Left cardiac atrium (tissue), 4 donors: ENCODE data around the gene HMHB1. TPM values are rescaled to one million over a fixed set of nuclear protein-coding genes. Genes with fewer than 3 reads are reported as not detected.

Experiments
- ATAC-seq, 2 donors: fragments of 200-7000 bp; cut with Tn5 transposase; one replicate each; pipeline ENCODE4 v1.9.1; 2020; ENCODE audit warnings: mild to moderate bottlenecking in 2 of 2, moderate library complexity in 2 of 2
- DNase-seq: peaks from one replicate; pipeline ENCODE4 v3.0.0-alpha.2; 2020
- intact Hi-C, 2 donors: fragments of 100-400 bp; cut with DNase I; formaldehyde crosslinking; loops; one replicate each; pipeline versions ENCODE4 v1.14.1 to v1.15.1; 2022 to 2023
- long read RNA-seq: library from polyadenylated mRNA; unstranded; transcript quantifications from one replicate; pipeline ENCODE4 v2.0.0, GENCODE V29; 2021
- total RNA-seq, 2 donors: library from RNA; stranded (reverse); fragmentation: NEBNext Ultra II Directional; extraction: Animal tissue kit (Norgen Biotek cat#: 25700); gene quantifications; one replicate each; pipeline ENCODE4 v1.2.1, GENCODE V29; 2021
- donor health status: DM: no; HTN: yes; CAD: no.
- donor health status: DM: no; HTN: yes; CAD: no; lungs with severe emphysema.
- donor health status: DM: yes; HTN: yes; CAD: no.
- donor health status: Dilated cardiomyopathy.

Gene HMHB1
- total RNA-seq = not detected
- long read RNA-seq = 0 reads

DNA sequence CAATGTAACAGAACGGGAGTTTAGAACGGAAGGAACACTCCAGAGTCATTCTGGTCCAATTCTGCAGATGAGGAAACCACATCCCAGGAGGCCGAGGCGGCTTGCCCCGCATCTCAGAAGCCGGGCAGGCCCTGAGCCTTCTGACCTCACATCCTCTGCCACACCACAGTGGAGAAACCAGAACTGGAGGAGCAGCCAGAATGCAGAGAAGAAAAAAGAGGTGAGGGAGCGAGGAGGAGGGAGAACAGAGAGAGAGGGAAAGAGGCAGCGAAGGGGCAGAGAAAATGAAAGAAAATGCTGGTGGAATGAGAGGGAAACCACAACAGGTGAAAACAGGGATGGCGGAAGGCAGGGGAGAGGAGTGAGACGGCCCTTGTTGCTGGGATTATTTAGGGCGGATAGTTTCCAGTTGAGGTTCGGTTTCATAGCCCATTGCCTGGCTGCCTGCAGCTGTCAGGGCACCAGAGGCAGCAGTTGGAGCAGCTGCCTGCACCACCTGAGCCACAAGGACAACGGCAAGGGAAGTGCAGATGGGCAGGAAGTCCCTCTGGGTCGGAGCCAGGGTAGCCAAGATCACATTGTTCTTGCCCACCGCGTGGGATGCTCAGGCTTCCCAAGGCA, at the start of gene HMHB1:
TSS of gene HMHB1 (plus strand) at position 77 of the 621 bp plus-strand sequence.
- DNase-seq (no peak), ATAC-seq (no peak)
- intact Hi-C loops = no loop called here

DNA sequence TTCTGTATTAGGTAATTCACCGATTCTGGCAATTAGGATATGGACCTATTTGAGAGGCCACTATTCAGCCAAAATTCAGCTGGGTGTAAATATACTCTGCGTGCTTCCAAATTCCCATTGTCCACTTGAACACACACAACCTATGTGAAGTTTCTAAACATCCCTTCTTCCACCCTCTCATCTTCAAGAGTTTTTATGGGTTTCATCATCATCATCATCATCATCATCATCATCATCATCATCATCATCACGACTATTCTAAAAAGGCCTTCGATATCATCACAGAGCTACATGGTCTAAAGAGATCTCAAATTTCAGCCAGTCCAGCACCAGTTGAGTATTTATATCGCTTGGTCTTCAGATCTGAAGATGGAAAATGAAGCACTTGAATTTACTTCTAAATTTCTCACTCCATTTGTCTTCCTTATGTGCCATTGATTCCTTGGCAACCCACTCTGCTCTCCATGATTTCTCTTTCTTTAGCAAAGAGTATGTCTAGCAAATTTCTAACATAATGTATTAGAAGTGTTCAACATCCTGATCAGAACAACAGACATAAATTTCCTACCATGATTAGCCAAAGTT, 49.2 kb upstream of the HMHB1 start:
- DNase-seq (no peak), ATAC-seq (no peak)
- intact Hi-C loops = no loop called here

DNA sequence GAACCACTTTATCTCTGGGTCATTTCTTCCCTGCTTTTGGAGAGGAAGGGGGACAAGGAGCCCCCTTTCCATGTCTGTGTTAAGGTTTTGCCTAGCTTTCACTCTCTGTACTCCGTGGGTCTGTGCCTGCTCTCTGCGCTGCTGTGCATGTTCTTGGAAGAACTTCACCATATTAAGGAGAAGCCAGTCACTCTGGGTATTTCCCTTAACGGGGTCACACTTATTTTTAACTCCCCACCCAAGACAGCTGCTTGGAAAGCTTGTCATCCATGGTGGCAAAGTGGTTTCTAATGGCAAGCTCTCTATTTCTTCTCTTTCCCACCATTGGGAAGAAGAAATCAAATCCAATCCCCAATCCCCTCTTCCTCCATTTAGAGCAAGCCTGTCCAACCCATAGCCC, 44.8 kb upstream of the HMHB1 start:
- intact Hi-C loops = no loop called here
- no peak for ATAC-seq

DNA sequence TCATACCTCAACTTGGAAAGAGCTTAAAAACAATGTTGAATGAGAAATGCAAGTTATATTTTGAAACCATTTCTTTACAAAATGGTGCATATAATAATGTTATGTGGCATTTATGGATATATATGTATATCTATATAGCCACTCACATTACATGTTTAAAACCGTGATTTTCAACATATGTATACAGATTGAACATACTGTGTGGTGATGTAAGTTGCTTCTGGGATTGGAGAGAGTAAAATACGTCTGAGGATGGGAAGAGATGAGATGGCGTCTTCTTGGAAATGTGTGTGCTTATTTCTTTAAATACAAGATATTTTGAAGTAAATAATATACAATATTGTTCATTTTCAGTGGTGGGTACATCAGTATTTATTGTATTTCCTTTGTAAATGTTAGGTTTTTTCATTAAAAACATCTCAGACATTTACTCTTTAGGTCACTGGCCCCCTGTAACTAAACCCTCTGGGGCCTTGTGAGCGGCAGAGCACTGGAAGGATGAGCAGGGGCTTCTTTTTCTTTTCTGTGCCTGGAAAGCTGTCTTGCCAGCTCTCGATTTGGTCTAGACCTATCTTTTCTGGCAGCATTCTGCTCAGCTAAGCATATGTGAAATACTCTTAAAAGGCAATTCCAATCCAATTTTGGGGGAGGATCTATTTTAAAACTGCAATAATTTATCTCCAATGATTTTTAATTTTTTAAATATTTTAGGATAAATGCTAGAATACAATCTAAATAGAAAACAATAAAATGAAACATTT, 42.8 kb upstream of the HMHB1 start:
- DNase-seq = no peak
- ATAC-seq = no peak
- intact Hi-C loops = no loop called here

More for the DNA sequence above, 44.8 kb upstream of the HMHB1 start:
- DNase-seq = no peak

DNA sequence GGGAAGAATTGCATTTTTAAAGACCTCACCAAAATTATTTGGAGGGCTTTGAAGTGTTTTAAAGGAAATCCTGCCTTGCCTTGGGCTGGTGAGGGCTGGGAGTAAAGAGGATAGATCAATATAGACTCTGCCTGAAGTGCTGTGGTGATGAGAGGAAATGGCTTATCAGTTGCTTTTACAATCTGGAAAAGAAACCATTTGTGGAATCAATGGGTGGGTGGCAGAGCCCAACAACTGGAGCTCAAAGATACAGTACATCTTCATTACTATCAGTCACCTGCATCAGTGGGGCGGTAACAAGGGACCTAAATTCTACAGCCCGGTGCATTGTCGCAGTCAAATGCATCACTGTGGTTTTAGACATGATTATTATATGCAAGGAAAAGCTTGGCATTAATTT, 41.5 kb upstream of the HMHB1 start:
- DNase-seq (no peak), ATAC-seq (no peak)
- intact Hi-C loops = no loop called here

DNA sequence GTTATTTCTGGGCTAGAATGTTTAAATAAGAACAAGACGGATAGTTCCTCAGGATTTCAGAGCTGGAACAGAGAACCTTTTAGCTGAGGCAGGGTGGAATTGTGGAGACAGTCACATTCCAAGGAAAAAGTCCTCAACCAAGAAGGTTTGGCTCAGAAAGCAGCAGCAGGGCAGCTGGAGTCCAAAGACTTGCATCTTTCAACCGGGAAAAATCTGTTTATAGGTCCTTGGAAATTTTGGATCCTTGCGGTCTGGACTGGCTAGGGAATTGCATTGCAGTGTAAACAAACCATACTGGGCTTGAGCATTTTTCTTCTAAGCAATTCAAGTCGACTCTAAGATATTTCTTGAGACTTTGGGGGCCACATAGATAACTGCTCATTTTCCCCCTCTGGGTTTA, 40.8 kb upstream of the HMHB1 start:
- no peak for ATAC-seq
- intact Hi-C loops = no loop called here
- DNase-seq = no peak

DNA sequence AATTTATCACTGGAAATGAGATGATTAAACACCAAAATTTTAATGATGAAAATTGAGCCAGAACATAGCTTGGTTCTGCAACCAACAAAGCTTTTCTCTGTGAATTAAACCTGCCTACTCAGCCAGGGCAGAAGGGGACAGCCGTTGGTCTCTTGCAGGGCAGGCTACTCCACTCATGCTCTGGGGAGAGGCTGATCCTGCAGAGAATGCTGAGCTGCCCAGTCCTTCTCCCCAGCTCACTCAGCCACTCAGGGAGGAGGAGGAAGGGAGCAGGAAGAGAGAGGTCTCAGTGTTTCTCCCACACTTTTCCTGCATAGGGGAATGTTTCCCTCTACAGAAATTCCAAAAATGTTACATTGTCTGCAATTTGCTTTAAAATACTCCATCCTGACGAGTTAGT, 40.4 kb upstream of the HMHB1 start:
- DNase-seq (no peak), ATAC-seq (no peak)
- intact Hi-C loops = no loop called here

DNA sequence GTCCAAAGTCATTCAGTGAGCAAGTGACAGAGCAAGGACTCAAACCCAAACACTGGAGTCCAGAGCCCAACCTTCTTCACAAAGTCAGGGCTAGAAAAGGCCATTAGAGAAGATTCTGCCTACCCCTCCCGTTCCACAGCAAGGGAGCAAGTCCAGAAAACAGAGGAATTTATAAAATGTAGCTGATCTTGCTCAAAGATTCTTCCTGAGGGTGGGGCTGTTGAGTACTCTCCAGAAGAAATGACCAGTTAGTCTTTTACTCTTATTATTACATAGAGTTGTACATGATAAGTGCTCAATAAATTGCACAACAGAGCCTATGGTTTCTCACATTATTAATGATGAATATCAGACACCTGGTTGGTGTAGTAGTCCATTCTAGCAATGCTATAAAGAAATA, 39.3 kb upstream of the HMHB1 start:
- no peak for DNase-seq
- ATAC-seq = no peak
- intact Hi-C loops = no loop called here

DNA sequence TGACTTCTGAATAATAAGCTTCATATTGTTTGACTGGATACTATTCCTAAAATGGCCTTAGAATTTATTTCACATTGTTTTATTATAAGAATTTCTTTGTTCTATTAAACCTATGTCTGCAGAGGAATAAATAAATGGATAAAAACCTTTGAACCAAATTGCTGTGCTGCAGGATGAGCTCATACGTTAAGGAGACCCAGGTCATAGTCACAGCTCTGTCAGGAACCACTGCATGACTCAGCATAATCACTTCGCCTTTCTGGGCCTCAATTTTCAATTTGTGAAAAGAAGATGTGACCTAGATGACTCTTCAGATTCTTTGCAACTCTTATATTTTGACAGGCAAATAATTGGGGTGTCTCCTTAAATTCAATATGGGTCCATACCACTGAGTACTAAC, 36.7 kb upstream of the HMHB1 start:
- DNase-seq = no peak
- intact Hi-C loops = no loop called here
- no peak for ATAC-seq

DNA sequence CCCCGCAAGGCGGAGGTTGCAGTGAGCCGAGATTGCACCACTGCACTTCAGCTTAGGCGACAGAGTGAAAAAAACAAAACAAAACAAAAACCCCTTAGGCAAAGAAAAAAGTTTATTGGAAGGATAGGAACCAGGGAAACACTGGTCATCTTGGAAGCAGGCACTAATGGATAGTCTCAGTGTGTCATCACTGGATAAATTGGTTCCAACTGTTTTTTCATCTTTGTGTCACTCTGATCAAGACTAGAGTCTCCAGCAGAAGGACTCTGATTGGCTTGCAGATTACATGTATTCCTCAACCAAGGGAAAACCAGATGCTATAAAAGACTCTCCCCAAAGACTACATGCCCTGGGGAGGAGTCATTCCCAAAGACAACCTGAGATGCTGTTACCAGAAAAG, 35.0 kb upstream of the HMHB1 start:
- intact Hi-C loops = no loop called here
- DNase-seq (no peak), ATAC-seq (no peak)

DNA sequence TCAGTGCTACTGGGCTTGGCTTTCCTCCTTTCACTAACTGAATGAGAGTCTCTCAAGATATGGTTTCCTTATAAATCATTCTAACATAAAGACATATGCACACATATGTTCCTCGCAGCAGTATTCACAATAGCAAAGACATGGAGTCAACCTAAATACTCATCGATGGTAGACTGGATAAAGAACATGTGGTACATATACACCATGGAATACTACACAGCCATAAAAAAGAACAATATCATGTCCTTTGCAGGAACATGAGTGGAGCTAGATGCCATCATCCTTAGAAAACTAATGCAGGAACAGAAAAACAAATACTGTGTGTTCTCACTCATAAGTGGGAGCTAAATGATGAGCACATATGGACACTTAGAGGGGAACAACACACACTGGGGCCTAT, 32.5 kb upstream of the HMHB1 start:
- no peak for DNase-seq
- ATAC-seq = no peak
- intact Hi-C loops = no loop called here

DNA sequence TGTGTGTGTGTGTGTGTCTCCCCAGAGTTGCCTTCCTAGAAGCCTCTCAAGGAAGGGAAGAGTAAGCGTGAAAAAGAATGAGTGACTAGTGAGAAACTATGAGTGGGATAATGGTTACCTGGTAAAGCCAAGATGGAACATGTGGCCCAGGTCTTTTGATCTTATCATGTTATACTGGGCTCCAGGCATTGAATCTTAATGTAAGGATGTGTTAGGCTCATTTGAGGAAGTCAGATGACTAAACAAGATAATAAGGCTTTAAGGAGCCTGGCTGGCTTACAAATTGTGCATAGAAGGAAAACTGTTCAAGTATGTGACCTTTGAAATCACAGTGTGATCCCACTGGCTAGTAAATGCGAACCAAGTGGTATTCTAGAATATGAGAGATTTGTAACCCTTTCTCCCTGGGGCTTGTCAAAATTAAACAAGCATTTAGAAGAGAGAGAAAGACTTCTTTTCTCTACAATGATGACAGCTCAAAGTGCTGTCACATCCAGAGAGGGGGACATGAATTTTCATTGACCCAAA, 29.9 kb upstream of the HMHB1 start:
- no peak for ATAC-seq
- no peak for DNase-seq
- intact Hi-C loops = no loop called here

DNA sequence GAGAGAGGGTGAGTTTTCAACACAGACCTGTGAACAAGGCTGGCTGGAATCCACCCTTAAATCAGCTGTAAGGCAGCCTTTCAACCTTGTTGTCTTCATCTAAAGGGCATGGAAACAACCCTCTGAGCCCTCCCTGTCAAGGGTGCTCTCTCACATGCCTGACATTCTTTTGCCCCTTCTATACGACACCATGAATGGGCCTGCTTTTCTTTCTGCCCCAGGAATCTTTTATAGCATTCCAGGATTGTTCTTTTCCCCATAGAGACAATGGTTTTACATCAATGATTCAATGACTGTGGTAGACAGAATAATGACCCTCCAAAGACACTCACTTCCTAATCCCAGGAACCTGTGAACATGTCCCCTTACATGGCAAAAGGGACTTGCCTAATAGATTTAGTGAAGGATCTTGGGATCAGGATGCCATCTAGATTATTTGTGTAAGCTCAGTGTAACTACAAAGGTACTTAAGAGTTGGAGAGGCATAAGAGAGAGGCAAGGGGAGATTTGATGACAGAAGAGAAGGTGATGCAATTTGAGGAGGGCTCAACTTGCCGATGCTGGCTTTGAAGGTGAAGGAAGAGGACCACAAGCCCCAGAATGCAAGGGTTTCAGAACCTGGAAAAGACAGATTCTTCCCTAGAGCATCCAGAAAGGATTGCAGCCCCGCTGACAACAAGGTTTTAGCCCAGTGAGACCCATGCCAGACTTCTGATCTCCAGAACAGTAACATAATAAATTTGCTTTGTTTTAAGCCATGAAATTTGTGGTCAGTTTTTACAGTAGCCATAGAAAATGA, 29.2 kb upstream of the HMHB1 start:
- DNase-seq (no peak), ATAC-seq (no peak)
- intact Hi-C loops = no loop called here

DNA sequence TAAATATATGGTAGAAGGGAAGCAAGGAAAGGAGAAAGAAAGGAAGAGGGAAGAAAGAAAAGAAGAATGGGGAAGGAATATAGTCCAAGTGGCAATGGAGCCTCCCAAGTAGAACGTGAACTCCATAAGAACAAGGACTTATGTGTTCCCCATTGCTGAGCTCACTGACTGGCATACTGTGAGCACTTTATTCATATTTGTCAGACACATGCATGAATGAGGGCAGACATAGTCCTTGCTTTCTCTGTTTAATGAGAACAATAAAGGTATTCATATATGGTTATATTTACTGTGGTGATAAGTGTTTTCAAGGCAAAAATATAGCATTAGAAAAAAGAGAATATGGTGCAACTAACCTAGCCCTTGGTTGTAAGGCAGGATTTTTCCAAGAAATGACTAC, 23.6 kb upstream of the HMHB1 start:
- no peak for DNase-seq
- intact Hi-C loops = no loop called here
- ATAC-seq = no peak

DNA sequence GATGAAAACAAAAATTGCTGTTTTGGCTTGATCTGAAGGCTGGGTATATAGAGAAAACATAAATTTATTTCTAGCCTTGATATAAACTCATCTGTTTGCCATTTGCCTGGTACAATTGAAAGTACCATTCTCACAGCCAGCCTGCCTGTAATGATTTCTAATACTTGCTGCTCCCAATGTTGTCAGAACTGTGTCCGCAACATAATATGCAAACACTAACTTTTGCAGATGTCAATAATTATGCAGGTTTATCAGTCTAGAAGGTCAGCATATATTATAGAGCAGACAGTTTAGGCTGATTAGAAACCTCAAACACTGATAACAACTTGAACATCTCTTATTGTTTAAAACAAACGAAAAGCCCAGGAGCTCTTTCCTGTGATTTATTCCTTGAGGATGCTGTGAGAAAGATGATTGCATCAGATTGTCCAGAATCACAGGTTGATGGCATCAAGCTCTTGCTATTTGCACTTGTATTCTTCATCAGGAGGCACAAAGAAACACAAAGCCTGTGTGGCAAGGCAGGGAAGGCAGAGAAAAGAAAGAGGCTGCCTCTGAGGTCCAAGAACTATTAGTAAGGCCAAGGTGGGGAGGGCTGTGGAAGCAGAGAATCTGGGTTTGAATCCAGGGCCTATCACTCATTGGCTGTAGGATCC, 21.4 kb upstream of the HMHB1 start:
- no peak for ATAC-seq
- no peak for DNase-seq
- intact Hi-C loops = no loop called here

DNA sequence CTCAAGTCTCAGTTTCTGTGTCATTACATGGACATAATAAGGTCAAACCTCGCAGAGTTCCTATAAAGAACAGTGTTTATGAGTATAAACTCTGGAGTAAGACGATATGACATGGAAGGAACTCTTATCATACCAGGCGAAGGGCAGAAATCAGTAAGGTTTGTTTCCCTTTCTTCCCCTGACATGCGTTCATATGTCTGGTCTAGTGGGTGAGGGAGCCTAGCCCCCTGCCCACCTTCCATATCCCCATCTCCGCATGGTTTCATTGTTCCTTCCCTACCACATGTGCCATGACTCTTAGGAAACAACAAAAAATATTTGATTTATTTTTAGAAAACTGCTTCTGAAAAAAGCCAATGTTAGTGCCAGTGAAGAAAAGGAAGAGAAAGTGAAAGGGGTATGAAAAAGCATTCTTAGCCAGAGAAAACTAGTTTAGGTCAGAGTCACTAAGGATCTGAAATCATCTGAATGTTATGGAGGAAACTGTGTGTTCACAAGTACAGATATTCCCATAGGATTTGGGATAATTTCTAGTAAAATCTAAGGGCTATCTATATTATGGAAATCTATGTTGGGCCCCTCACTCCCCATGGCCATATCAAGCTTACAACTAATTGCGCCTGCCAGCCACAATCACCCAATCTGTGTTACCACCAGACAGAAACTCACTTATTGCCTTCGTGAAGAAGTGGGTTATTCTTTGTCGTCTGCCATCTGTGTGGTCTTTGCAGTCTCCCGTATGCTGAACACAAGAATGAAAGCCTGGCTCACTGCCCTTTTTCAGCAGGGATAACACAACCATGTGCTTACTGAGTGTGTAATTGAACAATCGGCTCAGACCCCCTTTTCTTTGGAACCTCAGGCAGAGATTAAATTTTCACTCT, 19.9 kb upstream of the HMHB1 start:
- no peak for DNase-seq
- intact Hi-C loops = no loop called here
- no peak for ATAC-seq

DNA sequence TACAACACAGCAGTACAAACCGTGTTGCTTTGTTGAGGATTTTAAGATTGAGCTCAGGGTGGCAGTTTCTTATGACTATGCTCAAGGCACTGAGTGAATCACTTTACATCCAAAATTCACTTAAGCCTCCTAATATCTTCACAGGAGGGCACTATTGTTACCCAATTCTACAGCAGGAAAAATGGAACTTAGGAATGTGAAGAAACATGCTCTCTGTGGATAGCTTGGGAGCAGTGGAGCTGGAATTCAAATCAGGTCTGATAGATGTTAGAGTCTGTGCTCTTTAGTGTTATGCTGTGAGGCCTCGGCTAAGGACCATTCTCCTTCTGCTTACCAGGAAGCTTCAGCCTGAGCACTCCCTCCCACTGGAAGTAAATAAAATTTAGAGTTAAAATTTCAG, 18.7 kb upstream of the HMHB1 start:
- no peak for DNase-seq
- intact Hi-C loops = no loop called here
- ATAC-seq = no peak

DNA sequence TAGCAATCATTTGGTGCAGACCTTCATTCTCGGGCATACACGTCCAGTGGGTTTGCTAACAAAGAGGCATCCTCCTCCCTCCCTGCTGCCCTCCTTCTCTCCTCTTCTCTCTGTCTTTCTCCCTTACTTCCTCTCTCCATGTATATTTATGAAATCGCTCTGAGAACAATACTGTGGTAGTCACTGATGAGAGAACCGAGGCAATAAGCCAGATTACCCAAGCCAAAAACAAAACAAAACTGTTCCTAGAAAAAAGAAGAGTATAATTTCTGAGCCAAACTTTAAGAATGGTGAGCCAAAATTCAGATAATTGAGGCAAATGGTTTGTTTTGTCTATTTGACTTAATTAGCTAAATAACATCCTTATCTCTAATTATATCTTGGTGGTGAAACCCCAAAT, 15.8 kb upstream of the HMHB1 start:
- intact Hi-C loops = no loop called here
- ATAC-seq = no peak
- no peak for DNase-seq
